ENCODE measurements around the gene PARP9.

DNA sequence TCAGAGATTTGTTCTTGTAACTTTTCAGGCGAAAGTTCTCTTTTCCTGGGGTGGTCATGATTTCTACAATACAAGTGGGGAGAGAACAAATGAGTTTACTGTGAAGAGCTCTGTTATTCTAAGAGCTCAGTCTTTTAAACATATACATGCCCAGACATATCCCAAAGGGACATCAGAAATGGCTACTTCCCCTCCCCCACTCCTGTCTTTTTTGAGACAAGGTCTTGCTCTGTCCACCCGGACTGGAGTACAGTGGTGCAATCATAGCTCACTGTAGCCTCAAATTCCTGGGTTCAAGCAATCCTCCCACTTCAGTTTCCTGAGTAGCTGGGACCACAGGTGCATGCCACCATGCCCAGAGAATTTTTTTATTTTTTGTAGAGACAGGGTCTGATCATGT lies 67.6 kb downstream of the PARP9 start:
- TF ChIP-seq, protein P1, sequence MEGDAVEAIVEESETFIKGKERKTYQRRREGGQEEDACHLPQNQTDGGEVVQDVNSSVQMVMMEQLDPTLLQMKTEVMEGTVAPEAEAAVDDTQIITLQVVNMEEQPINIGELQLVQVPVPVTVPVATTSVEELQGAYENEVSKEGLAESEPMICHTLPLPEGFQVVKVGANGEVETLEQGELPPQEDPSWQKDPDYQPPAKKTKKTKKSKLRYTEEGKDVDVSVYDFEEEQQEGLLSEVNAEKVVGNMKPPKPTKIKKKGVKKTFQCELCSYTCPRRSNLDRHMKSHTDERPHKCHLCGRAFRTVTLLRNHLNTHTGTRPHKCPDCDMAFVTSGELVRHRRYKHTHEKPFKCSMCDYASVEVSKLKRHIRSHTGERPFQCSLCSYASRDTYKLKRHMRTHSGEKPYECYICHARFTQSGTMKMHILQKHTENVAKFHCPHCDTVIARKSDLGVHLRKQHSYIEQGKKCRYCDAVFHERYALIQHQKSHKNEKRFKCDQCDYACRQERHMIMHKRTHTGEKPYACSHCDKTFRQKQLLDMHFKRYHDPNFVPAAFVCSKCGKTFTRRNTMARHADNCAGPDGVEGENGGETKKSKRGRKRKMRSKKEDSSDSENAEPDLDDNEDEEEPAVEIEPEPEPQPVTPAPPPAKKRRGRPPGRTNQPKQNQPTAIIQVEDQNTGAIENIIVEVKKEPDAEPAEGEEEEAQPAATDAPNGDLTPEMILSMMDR (IDR thresholded peaks at IDR 0.05), result no peak
- TF ChIP-seq EZH2 (IDR thresholded peaks at IDR 0.05; ENCODE audit: borderline replicate concordance, insufficient read depth, low read depth, low read length, poor library complexity, severe bottlenecking), result no peak

Data from B cell (primary cell).